HepG2 (cell line): Measurements from ENCODE around the gene DLEC1. TPM values are rescaled to one million over a fixed set of nuclear protein-coding genes. Genes with fewer than 3 reads are reported as not detected.

Experiments used
- ATAC-seq: fragments of 200-7000 bp; cut with Tn5 transposase; 3 replicates; pipeline ENCODE4 v1.9.1; 2020; ENCODE audit warnings: mild to moderate bottlenecking, moderate library complexity
- BruUV-seq: library from RNA; stranded (reverse); fragments of 400-500 nt; replicated peaks from 2 replicates; lab custom pipeline; 2021; lab: Mats Ljungman, UMichigan
- CTCF ChIA-PET: fragments of 300-600 bp; formaldehyde crosslinking; extraction: SDS; loops from one replicate; lab custom pipeline; 2021; ENCODE audit warnings: low total read pairs, inconsistent platforms, low intra/inter-chr PET ratio; lab: Yijun Ruan, JAX
- POLR2A ChIA-PET: fragments of 350-600 bp; sonication (Branson Sonifier 250); formaldehyde crosslinking; loops from one replicate; lab custom pipeline; 2020; ENCODE audit warnings: antibody characterized with exemption, inconsistent platforms; lab: Yijun Ruan, JAX
- DNase-seq: peaks from one replicate; pipeline ENCODE4 v3.0.0-alpha.2; 2015; ENCODE audit warnings: low spot score
- FAIRE-seq: peaks from 3 replicates; lab custom pipeline; 2011; peaks lifted over from hg19 to GRCh38; lab: Jason Lieb, UNC
- H2AFZ ChIP-seq: one replicate; pipeline ENCODE4 v1.6.1; 2011; ENCODE audit warnings: low read length, inconsistent platforms
- H3K27ac ChIP-seq: fragments of 300-600 bp; 3 replicates; pipeline ENCODE4 v1.8.0; 2011; ENCODE audit warnings: mixed run types, mild to moderate bottlenecking, mixed read lengths, low read length, inconsistent platforms; ENCODE audit not compliant: insufficient read depth; ENCODE audit errors: extremely low read length
- H3K27me3 ChIP-seq, 2 experiments: fragments of 200-600 bp in 1 of 2; 2 replicates in 1 of 2; 3 replicates in 1 of 2; pipeline versions ENCODE4 v1.6.0 to v1.8.0; 2011; ENCODE audit warnings: low read length in 2 of 2, mild to moderate bottlenecking in 2 of 2, moderate library complexity in 2 of 2, inconsistent platforms in 1 of 2; ENCODE audit not compliant: insufficient read depth in 2 of 2, control insufficient read depth in 1 of 2
- H3K36me3 ChIP-seq, 2 experiments: fragments of 200-600 bp in 1 of 2; replicated peaks in 1 of 2; 2 replicates in 1 of 2; 3 replicates in 1 of 2; pipeline versions ENCODE4 v1.5.1 to v1.8.0; 2011; ENCODE audit warnings: low read length in 2 of 2, inconsistent platforms in 1 of 2; ENCODE audit not compliant: insufficient read depth in 2 of 2, control insufficient read depth in 1 of 2
- H3K4me1 ChIP-seq: 2 replicates; pipeline ENCODE4 v1.5.1; 2012; ENCODE audit warnings: low read length, inconsistent platforms; ENCODE audit not compliant: insufficient read depth
- H3K4me2 ChIP-seq: 2 replicates; pipeline ENCODE4 v1.6.0; 2011; ENCODE audit warnings: low read depth, low read length, inconsistent platforms
- H3K4me3 ChIP-seq, 3 experiments: fragments of 200-600 bp in 1 of 3; sonication (generic), shearing (Covaris generic) in 1 of 3; replicated peaks in 1 of 3; 2 replicates each; pipeline ENCODE4 v1.5.1; 2011 to 2016; ENCODE audit warnings: low read length in 3 of 3, inconsistent platforms in 2 of 3, low read depth in 2 of 3, mild to moderate bottlenecking in 2 of 3, control low read depth in 1 of 3, mixed read lengths in 1 of 3; ENCODE audit not compliant: insufficient read depth in 1 of 3
- H3K79me2 ChIP-seq: one replicate; pipeline ENCODE4 v1.6.1; 2011; ENCODE audit warnings: low read length, inconsistent platforms; ENCODE audit not compliant: insufficient read depth
- H3K9ac ChIP-seq: 2 replicates; pipeline ENCODE4 v1.6.0; 2011; ENCODE audit warnings: mild to moderate bottlenecking, low read depth, low read length, inconsistent platforms; ENCODE audit not compliant: insufficient read depth
- H3K9me3 ChIP-seq: 2 replicates; pipeline ENCODE4 v1.5.1; 2012; ENCODE audit warnings: mild to moderate bottlenecking, low read length
- H4K20me1 ChIP-seq: 2 replicates; pipeline ENCODE4 v1.6.0; 2011; ENCODE audit warnings: inconsistent platforms, mild to moderate bottlenecking, low read length, moderate library complexity; ENCODE audit not compliant: insufficient read depth
- ATF7-NPFF ChIP-seq: sonication (generic); formaldehyde crosslinking; IDR thresholded peaks from 2 replicates; pipeline ENCODE4 v1.8.1; 2023; ENCODE audit warnings: mild to moderate bottlenecking, low read depth, missing genetic modification reagents, moderate library complexity
- FOXO1 ChIP-seq: sonication (generic); formaldehyde crosslinking; IDR thresholded peaks from 2 replicates; pipeline ENCODE4 v1.4.0; 2020; ENCODE audit warnings: missing genetic modification reagents
- FUBP1 ChIP-seq: sonication (generic); formaldehyde crosslinking; IDR thresholded peaks from 2 replicates; pipeline ENCODE4 v1.5.1; 2020; ENCODE audit warnings: missing genetic modification reagents, mild to moderate bottlenecking, borderline replicate concordance
- KDM6A ChIP-seq: IDR thresholded peaks from 2 replicates; pipeline ENCODE4 v1.6.1; 2016; ENCODE audit warnings: low read depth
- PAXIP1 ChIP-seq: sonication (generic); formaldehyde crosslinking; conservative IDR thresholded peaks from 2 replicates; pipeline ENCODE4 v1.4.0; 2020; ENCODE audit warnings: mild to moderate bottlenecking, missing genetic modification reagents, moderate library complexity
- THAP9 ChIP-seq: sonication (generic); formaldehyde crosslinking; IDR thresholded peaks from 2 replicates; pipeline ENCODE4; 2020; ENCODE audit warnings: missing genetic modification reagents, mild to moderate bottlenecking, borderline replicate concordance
- ZNF576 ChIP-seq: sonication (generic); formaldehyde crosslinking; IDR thresholded peaks from 2 replicates; pipeline ENCODE4 v1.4.0; 2020; ENCODE audit warnings: mild to moderate bottlenecking, missing genetic modification reagents
- ZNF709 ChIP-seq: sonication (generic); formaldehyde crosslinking; IDR thresholded peaks from 2 replicates; pipeline ENCODE4 v1.5.0; 2020; ENCODE audit warnings: mild to moderate bottlenecking, missing genetic modification reagents
- WGBS: methylation state at CpG from one replicate; pipeline ENCODE4 v1.1.6; 2017; ENCODE audit warnings: low lambda C conversion rate; 5-methylcytosine and 5-hydroxymethylcytosine counted together
- in situ Hi-C: cut with HindIII; loops from 2 replicates; pipeline ENCODE4 v1.10.0; 2017; ENCODE audit warnings: low pct_unique_long_range_greater_than_20kb; ENCODE audit not compliant: extremely low pct_ligation_motif_present
- intact Hi-C: fragments of 100-400 bp; cut with micrococcal nuclease; formaldehyde crosslinking; loops from one replicate; pipeline ENCODE4 v1.10.0; 2022; ENCODE audit not compliant: unreplicated experiment
- polyA plus RNA-seq, 8 experiments: library from polyadenylated mRNA; depleted of rRNA in 3 of 8; stranded (reverse) in 7 of 8; unstranded in 1 of 8; fragments of >200 nt; fragmentation: Illumina TruSeq in 4 of 8; extraction: Trizol in 4 of 8; gene quantifications; 2 replicates each; pipeline versions ENCODE4 v1.2.1 to v1.2.3, GENCODE V29; 2011 to 2016; ENCODE audit warnings: low read depth in 4 of 8, missing spikeins in 1 of 8, mixed read lengths in 1 of 8; ENCODE audit not compliant: insufficient read depth in 1 of 8
- total RNA-seq, 5 experiments: library from RNA; depleted of rRNA; stranded (reverse); fragments of >200 nt; fragmentation: Illumina TruSeq; extraction: Trizol; gene quantifications; 2 replicates each; pipeline ENCODE4 v1.2.3, GENCODE V29; 2016; ENCODE audit warnings: low read depth in 1 of 5

DLEC1 gene
- total and polyA plus RNA-seq, 2 of the 13 experiments (the other 11 are each of a cell fraction or from before 2014, with no cell fraction given): 0.09 TPM; not detected in 1

GRCh38 chr3:38049358-38050126 lies 10.5 kb downstream of the DLEC1 start:
- ATAC-seq (no peak), FAIRE-seq (no peak), DNase-seq (no peak)
- H3K79me2 ChIP-seq: no peaks in the 10 kb centered on the region
- no TSS peak for BruUV-seq
- CTCF ChIA-PET: no interaction called here
- peaks cover 8% of the 10 kb centered on the region for H3K4me1 ChIP-seq
- H3K9ac ChIP-seq: no peak overlapping the region
- no peaks in the 10 kb centered on the region for H3K36me3 ChIP-seq
- intact Hi-C loops (no loop called here), in situ Hi-C loops (no loop called here)
- H3K27ac ChIP-seq: no peak overlapping the region
- H3K27me3 ChIP-seq: peaks cover 0 to 17% of the 10 kb centered on the region in 2 experiments; a peak in 3 of 5 replicates
- H4K20me1 ChIP-seq: no peaks in the 10 kb centered on the region
- no peaks in the 10 kb centered on the region for H3K9me3 ChIP-seq
- H2AFZ ChIP-seq: no peak overlapping the region
- POLR2A ChIA-PET: no interaction called here
- H3K4me3 ChIP-seq: no peak overlapping the region
- no peak overlapping the region for H3K4me2 ChIP-seq
- WGBS: 39% methylated on average over 4 of the region's 4 CpGs
- TF ChIP-seq ZNF709 (CRISPR knock-in tag): no peak
- TF ChIP-seq KDM6A: no peak
- no peak for TF ChIP-seq THAP9
- TF ChIP-seq FUBP1 (CRISPR knock-in tag): no peak
- no peak for TF ChIP-seq ATF7-NPFF (CRISPR knock-in tag)
- TF ChIP-seq ZNF576 (CRISPR knock-in tag): no peak
- no peak for TF ChIP-seq FOXO1
- no peak for TF ChIP-seq PAXIP1 (CRISPR knock-in tag)
